C4-2B (cell line): ENCODE measurements around the gene CCN5.

ENCODE experiments used
- CTCF ChIP-seq: fragments of 450-650 bp; conservative IDR thresholded peaks from 2 replicates; pipeline ENCODE4 v1.5.1; 2017; ENCODE audit warnings: mild to moderate bottlenecking
- ZFX ChIP-seq: fragments of 450-650 bp; IDR thresholded peaks from 2 replicates; pipeline ENCODE4 v1.6.1; 2017

GRCh38 chr20:44768256-44768655, 53.1 kb downstream of the CCN5 start:
- TF ChIP-seq CTCF (no peak), ZFX (no peak)
